Measurements from ENCODE around the gene ADGRG6.

GRCh38 chr6:142289687-142290086, 12.1 kb upstream of the ADGRG6 start:
- TF ChIP-seq CTCF (IDR thresholded peaks at IDR 0.05; ENCODE audit: insufficient read depth, low read length, poor library complexity, severe bottlenecking) (no peak), EZH2phosphoT487 (conservative IDR thresholded peaks at IDR 0.05; ENCODE audit: low read length) (no peak)
